Thyroid gland (tissue), 4 donors: ENCODE results near the gene GPR15.

Experiments used
- POLR2A ChIP-seq, 2 donors: fragments of 450-650 bp; IDR thresholded peaks; one replicate each; pipeline ENCODE4 v1.6.1; 2017; ENCODE audit warnings: antibody characterized with exemption in 2 of 2, mild to moderate bottlenecking in 2 of 2, moderate library complexity in 1 of 2
- TF ChIP-seq, protein P1 (sequence below), 6 experiments: fragments of 200-600 bp in 3 of 6; fragments of 450-650 bp in 3 of 6; sonication (generic) in 3 of 6; IDR thresholded peaks; one replicate each; pipeline ENCODE4 v1.5.1; 2016 to 2019; ENCODE audit warnings: antibody characterized with exemption in 6 of 6, mild to moderate bottlenecking in 2 of 6, inconsistent platforms in 1 of 6, moderate library complexity in 1 of 6

DNA sequence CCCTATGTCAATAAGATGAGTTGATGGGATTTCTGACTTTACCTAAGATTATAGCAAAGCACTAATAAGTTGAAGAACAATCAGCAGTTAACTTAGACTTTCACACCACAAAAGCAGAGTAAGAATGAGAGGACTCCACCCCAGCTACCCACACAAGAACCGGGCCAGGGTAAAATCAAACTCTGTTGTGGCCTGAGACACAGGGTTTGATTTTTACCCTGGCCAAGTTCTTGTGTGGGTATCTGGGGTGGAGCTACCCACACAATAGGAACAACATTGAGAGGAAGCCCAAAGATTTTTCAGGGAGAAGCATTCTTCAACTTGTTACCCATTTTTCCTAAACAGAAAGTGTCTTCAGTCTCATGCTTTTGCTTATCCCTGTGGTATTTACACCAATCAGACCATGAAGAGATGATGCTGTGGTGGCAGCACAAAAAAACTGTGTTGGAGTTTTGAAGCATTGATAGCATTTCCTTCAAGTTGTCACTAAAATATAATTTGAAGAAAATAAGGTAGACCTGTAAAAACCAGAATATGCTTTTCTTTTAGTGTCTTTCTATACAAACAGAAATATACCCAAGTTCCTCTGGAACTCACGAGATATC lies 36.0 kb downstream of the GPR15 start:
- TF ChIP-seq, protein P1, sequence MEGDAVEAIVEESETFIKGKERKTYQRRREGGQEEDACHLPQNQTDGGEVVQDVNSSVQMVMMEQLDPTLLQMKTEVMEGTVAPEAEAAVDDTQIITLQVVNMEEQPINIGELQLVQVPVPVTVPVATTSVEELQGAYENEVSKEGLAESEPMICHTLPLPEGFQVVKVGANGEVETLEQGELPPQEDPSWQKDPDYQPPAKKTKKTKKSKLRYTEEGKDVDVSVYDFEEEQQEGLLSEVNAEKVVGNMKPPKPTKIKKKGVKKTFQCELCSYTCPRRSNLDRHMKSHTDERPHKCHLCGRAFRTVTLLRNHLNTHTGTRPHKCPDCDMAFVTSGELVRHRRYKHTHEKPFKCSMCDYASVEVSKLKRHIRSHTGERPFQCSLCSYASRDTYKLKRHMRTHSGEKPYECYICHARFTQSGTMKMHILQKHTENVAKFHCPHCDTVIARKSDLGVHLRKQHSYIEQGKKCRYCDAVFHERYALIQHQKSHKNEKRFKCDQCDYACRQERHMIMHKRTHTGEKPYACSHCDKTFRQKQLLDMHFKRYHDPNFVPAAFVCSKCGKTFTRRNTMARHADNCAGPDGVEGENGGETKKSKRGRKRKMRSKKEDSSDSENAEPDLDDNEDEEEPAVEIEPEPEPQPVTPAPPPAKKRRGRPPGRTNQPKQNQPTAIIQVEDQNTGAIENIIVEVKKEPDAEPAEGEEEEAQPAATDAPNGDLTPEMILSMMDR (IDR thresholded peaks at IDR 0.05) = no peak
- no peak for TF ChIP-seq POLR2A (IDR thresholded peaks at IDR 0.05)
